ENCODE results near the gene PPP1R12B.
A peak's percentile ranks its signal among the peaks of the same experiment; 100 is the strongest.

Gene PPP1R12B

DNA sequence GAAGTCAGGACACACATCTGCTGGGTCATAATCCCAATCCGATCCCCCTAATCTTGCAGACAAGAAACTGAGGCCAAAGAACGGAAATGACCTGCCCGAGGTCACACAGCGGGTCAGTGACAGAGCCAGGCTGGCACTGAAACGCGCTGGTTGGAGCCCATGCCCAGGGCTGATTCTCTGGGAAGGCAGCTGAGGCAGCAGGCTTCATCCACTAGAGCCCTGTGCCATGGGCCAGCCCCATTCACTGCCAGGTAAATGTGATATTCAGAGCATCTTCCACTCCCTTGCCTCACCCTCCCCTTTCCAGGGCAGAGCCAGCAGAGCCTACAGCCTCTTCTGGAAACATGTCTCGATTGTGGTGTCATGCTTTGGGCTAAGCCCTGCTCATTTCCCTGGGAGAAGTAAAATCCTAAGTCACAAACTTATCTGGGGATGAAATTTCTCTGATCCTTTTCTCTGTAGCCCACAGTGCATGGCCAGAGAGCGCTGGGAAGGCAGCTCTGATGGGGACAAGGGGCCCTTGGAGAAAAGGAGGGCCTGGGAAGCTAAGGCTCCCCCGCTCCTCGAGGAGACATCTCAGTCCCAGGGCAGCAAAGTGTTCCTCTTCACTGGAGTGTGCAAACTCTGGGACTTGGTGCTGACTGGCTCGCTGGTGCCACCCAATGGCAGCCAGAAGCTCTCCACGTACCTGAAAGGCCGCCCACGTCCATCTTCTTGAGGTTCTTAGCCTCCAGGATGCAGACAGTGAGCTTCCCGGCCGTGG, 251.4 kb downstream of the PPP1R12B start:
- Histone ChIP-seq H2AFZ (ENCODE audit: low read length) (peak overlapping the region; percentile 84), H2BK12ac (ENCODE audit: low read length) (no peak overlapping the region), H3K4ac (ENCODE audit: low read length) (no peak overlapping the region)

DNA sequence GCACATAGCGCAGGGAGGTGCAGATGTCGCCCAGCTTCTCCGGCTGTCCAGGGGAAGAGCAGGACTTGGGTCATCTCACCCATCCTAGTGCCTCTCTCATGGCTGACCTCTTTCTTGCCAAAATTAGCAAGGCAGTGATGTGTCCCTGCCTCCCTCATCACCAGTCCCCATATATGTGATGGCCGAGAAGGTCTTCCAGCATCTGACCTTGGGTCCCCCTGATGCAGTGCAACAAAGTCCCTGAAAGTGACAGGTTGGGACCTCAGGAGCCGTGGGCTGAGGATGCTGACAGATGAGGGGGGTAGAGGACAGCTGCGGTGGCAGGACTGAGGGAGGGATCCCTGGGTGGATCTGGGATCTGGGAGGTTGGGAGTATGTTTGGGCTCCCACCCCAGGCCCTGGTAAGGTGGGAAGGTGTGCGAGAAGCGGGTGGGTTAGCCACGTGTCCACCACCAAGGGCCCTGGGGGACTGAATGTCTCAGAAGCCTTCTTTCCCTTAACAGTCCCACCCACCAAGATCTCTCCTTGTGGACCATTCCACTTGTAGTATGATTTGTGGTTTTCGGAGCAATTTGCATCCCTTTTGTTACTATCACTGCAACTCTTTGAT, 252.0 kb downstream of the PPP1R12B start:
- no peak overlapping the region for H3K18ac ChIP-seq (ENCODE audit: low read length)
- H2BK15ac ChIP-seq (ENCODE audit: low read length), result no peak overlapping the region
- no peak overlapping the region for H4K91ac ChIP-seq (ENCODE audit: low read depth, low read length, poor library complexity)
- H4K8ac ChIP-seq (ENCODE audit: low read depth, low read length), result no peak overlapping the region
- H3K4me2 ChIP-seq (ENCODE audit: insufficient read depth, low read length, poor library complexity, severe bottlenecking), result no peak overlapping the region
- H3K4me1 ChIP-seq (ENCODE audit: control insufficient read depth in 2 of 2, insufficient read depth in 1 of 2, low read depth in 1 of 2, low read length in 2 of 2), result no peaks in the 10 kb centered on the region
- no peak overlapping the region for H3K4ac ChIP-seq (ENCODE audit: low read length)
- no peak overlapping the region for H3K23ac ChIP-seq (ENCODE audit: low read depth, low read length, poor library complexity)
- no peak overlapping the region for H2AK5ac ChIP-seq (ENCODE audit: low read depth, low read length)
- peak overlapping the region in 1 of 2 donors; percentile 21 for H3K4me3 ChIP-seq (ENCODE audit: low read length in 2 of 2)
- H3K14ac ChIP-seq (ENCODE audit: low read length), result no peak overlapping the region
- H3K27me3 ChIP-seq (ENCODE audit: control insufficient read depth in 3 of 3, insufficient read depth in 3 of 3, low read depth in 1 of 3, low read length in 3 of 3), result no peaks in the 10 kb centered on the region
- WGBS, 2 donors (ENCODE audit: extremely low coverage in 2 of 2, insufficient read length in 2 of 2, insufficient replicate concordance in 1 of 2), result no CpG with 5 or more reads among the region's 10 CpGs
- no peak overlapping the region for H3K9ac ChIP-seq (ENCODE audit: low read depth, low read length, poor library complexity)
- H3K27ac ChIP-seq (replicated peaks; ENCODE audit: low read length), result no peak overlapping the region
- H3K36me3 ChIP-seq (replicated peaks in 1 of 2; ENCODE audit: control insufficient read depth in 2 of 2, insufficient read depth in 2 of 2, low read length in 2 of 2), result no peaks in the 10 kb centered on the region
- no peak overlapping the region for H2BK12ac ChIP-seq (ENCODE audit: low read length)
- no peaks in the 10 kb centered on the region for H3K79me1 ChIP-seq (ENCODE audit: low read depth, low read length)
- H2BK120ac ChIP-seq (ENCODE audit: low read depth, low read length), result no peak overlapping the region
- peak overlapping the region; percentile 84 for H2AFZ ChIP-seq (ENCODE audit: low read length)
- no peaks in the 10 kb centered on the region for H3K9me3 ChIP-seq (replicated peaks in 1 of 2; ENCODE audit: control insufficient read depth in 2 of 2, insufficient read depth in 1 of 2, low read depth in 1 of 2, low read length in 2 of 2)
- no peak overlapping the region for H2BK5ac ChIP-seq (ENCODE audit: low read length)
- DNase-seq (ENCODE audit: low spot score), result no peak

More for the DNA sequence above, 251.4 kb downstream of the PPP1R12B start:
- Histone ChIP-seq H3K4me2 (ENCODE audit: insufficient read depth, low read length, poor library complexity, severe bottlenecking) (no peak overlapping the region), H3K9ac (ENCODE audit: low read depth, low read length, poor library complexity) (no peak overlapping the region), H3K36me3 (replicated peaks in 1 of 2; ENCODE audit: control insufficient read depth in 2 of 2, insufficient read depth in 2 of 2, low read length in 2 of 2) (no peaks in the 10 kb centered on the region), H3K18ac (ENCODE audit: low read length) (no peak overlapping the region), H2AK5ac (ENCODE audit: low read depth, low read length) (no peak overlapping the region), H2BK15ac (ENCODE audit: low read length) (no peak overlapping the region), H3K4me3 (ENCODE audit: low read length in 2 of 2) (peak overlapping the region in 1 of 2 donors; percentile 22), H3K23ac (ENCODE audit: low read depth, low read length, poor library complexity) (no peak overlapping the region), H3K4me1 (ENCODE audit: control insufficient read depth in 2 of 2, insufficient read depth in 1 of 2, low read depth in 1 of 2, low read length in 2 of 2) (no peaks in the 10 kb centered on the region), H3K27ac (replicated peaks; ENCODE audit: low read length) (no peak overlapping the region), H4K8ac (ENCODE audit: low read depth, low read length) (no peak overlapping the region), H3K9me3 (replicated peaks in 1 of 2; ENCODE audit: control insufficient read depth in 2 of 2, insufficient read depth in 1 of 2, low read depth in 1 of 2, low read length in 2 of 2) (no peaks in the 10 kb centered on the region), H3K79me1 (ENCODE audit: low read depth, low read length) (no peaks in the 10 kb centered on the region), H2BK5ac (ENCODE audit: low read length) (no peak overlapping the region), H3K27me3 (ENCODE audit: control insufficient read depth in 3 of 3, insufficient read depth in 3 of 3, low read depth in 1 of 3, low read length in 3 of 3) (no peaks in the 10 kb centered on the region), H3K14ac (ENCODE audit: low read length) (no peak overlapping the region), H2BK120ac (ENCODE audit: low read depth, low read length) (no peak overlapping the region), H4K91ac (ENCODE audit: low read depth, low read length, poor library complexity) (no peak overlapping the region)
- peak; percentile 37 for DNase-seq (ENCODE audit: low spot score)
- WGBS, 2 donors (ENCODE audit: extremely low coverage in 2 of 2, insufficient read length in 2 of 2, insufficient replicate concordance in 1 of 2), result no CpG with 5 or more reads among the region's 16 CpGs

DNA sequence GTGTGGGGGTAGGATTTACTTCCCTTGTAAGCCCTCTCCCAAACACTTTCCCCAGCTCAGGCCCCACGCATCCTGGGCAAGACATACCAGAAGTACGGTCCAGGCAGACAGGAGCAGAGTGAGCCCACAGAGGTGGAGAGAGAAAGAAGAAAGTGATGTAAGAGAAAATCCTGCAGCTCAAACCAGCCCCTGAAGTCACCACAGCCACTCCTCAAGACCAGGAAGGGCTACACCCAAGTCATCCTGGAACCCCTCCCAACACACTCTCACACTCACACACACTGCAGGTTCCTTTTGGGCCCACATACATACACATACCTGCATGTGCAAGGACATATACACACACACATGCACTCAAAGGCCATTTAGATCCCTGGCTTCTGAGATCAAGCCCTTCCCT, 254.9 kb downstream of the PPP1R12B start:
- H3K14ac ChIP-seq (ENCODE audit: low read length), result no peak overlapping the region
- no peak overlapping the region for H3K27ac ChIP-seq (replicated peaks; ENCODE audit: low read length)
- H3K9me3 ChIP-seq (replicated peaks in 1 of 2; ENCODE audit: control insufficient read depth in 2 of 2, insufficient read depth in 1 of 2, low read depth in 1 of 2, low read length in 2 of 2), result no peaks in the 10 kb centered on the region
- H2BK5ac ChIP-seq (ENCODE audit: low read length), result no peak overlapping the region
- no peak for DNase-seq (ENCODE audit: low spot score)
- no peak overlapping the region for H2BK15ac ChIP-seq (ENCODE audit: low read length)
- H3K4me1 ChIP-seq (ENCODE audit: control insufficient read depth in 2 of 2, insufficient read depth in 1 of 2, low read depth in 1 of 2, low read length in 2 of 2), result no peaks in the 10 kb centered on the region
- no peak overlapping the region for H2BK12ac ChIP-seq (ENCODE audit: low read length)
- no peak overlapping the region for H4K91ac ChIP-seq (ENCODE audit: low read depth, low read length, poor library complexity)
- no peak overlapping the region for H2BK120ac ChIP-seq (ENCODE audit: low read depth, low read length)
- H2AK5ac ChIP-seq (ENCODE audit: low read depth, low read length), result no peak overlapping the region
- no peak overlapping the region for H3K18ac ChIP-seq (ENCODE audit: low read length)
- H3K4me3 ChIP-seq (ENCODE audit: low read length in 2 of 2), result no peak overlapping the region
- no peaks in the 10 kb centered on the region for H3K27me3 ChIP-seq (ENCODE audit: control insufficient read depth in 3 of 3, insufficient read depth in 3 of 3, low read depth in 1 of 3, low read length in 3 of 3)
- H3K23ac ChIP-seq (ENCODE audit: low read depth, low read length, poor library complexity), result no peak overlapping the region
- H3K36me3 ChIP-seq (replicated peaks in 1 of 2; ENCODE audit: control insufficient read depth in 2 of 2, insufficient read depth in 2 of 2, low read length in 2 of 2), result no peaks in the 10 kb centered on the region
- no peak overlapping the region for H3K4ac ChIP-seq (ENCODE audit: low read length)
- WGBS, 2 donors (ENCODE audit: extremely low coverage in 2 of 2, insufficient read length in 2 of 2, insufficient replicate concordance in 1 of 2), result no CpG with 5 or more reads among the region's 2 CpGs
- no peak overlapping the region for H4K8ac ChIP-seq (ENCODE audit: low read depth, low read length)
- H3K4me2 ChIP-seq (ENCODE audit: insufficient read depth, low read length, poor library complexity, severe bottlenecking), result no peak overlapping the region
- H3K79me1 ChIP-seq (ENCODE audit: low read depth, low read length), result no peaks in the 10 kb centered on the region
- no peak overlapping the region for H3K9ac ChIP-seq (ENCODE audit: low read depth, low read length, poor library complexity)
- no peak overlapping the region for H2AFZ ChIP-seq (ENCODE audit: low read length)

DNA sequence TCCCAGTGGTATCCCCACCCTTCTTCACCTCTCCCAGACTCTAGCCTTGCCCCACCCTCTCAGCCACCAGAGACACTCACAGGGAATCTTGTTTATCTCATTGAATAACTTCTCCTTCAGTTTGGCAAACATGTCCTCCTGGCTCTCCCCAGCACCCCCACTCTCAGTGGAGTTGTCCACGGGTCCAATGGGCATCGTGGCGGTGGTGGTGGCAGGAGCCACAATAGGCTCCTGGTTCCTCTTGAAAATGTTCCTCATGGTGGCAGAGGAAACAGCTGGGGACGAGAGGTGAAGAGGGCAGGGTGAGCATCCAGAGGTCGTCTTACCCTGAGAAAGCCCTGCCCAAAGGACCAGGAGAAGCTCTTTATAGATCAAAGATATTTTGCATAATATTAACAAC, 257.0 kb downstream of the PPP1R12B start:
- Histone ChIP-seq H2BK120ac (ENCODE audit: low read depth, low read length) (no peak overlapping the region), H3K9me3 (replicated peaks in 1 of 2; ENCODE audit: control insufficient read depth in 2 of 2, insufficient read depth in 1 of 2, low read depth in 1 of 2, low read length in 2 of 2) (no peaks in the 10 kb centered on the region), H2BK5ac (ENCODE audit: low read length) (no peak overlapping the region), H3K4ac (ENCODE audit: low read length) (no peak overlapping the region), H3K79me1 (ENCODE audit: low read depth, low read length) (no peaks in the 10 kb centered on the region), H4K91ac (ENCODE audit: low read depth, low read length, poor library complexity) (no peak overlapping the region), H2BK12ac (ENCODE audit: low read length) (no peak overlapping the region), H3K36me3 (replicated peaks in 1 of 2; ENCODE audit: control insufficient read depth in 2 of 2, insufficient read depth in 2 of 2, low read length in 2 of 2) (no peaks in the 10 kb centered on the region), H3K9ac (ENCODE audit: low read depth, low read length, poor library complexity) (no peak overlapping the region), H3K27me3 (ENCODE audit: control insufficient read depth in 3 of 3, insufficient read depth in 3 of 3, low read depth in 1 of 3, low read length in 3 of 3) (no peaks in the 10 kb centered on the region), H3K4me1 (ENCODE audit: control insufficient read depth in 2 of 2, insufficient read depth in 1 of 2, low read depth in 1 of 2, low read length in 2 of 2) (no peaks in the 10 kb centered on the region), H4K8ac (ENCODE audit: low read depth, low read length) (no peak overlapping the region), H3K23ac (ENCODE audit: low read depth, low read length, poor library complexity) (no peak overlapping the region), H3K14ac (ENCODE audit: low read length) (no peak overlapping the region), H3K4me3 (ENCODE audit: low read length in 2 of 2) (no peak overlapping the region), H3K27ac (replicated peaks; ENCODE audit: low read length) (no peak overlapping the region), H2AK5ac (ENCODE audit: low read depth, low read length) (no peak overlapping the region), H2BK15ac (ENCODE audit: low read length) (no peak overlapping the region), H3K18ac (ENCODE audit: low read length) (no peak overlapping the region), H3K4me2 (ENCODE audit: insufficient read depth, low read length, poor library complexity, severe bottlenecking) (no peak overlapping the region), H2AFZ (ENCODE audit: low read length) (no peak overlapping the region)
- WGBS, 2 donors (ENCODE audit: extremely low coverage in 2 of 2, insufficient read length in 2 of 2, insufficient replicate concordance in 1 of 2), result no CpG with 5 or more reads among the region's 5 CpGs
- no peak for DNase-seq (ENCODE audit: low spot score)

Data from neuronal stem cell (in vitro differentiated cells).